NCI-H2081 (cell line): ENCODE results near the gene CCDC126.
A peak's percentile ranks its signal among the peaks of the same experiment; 100 is the strongest.
"Not testable (repeated sequence)": the region's sequence is repeated elsewhere in the genome, so short reads cannot be mapped to it uniquely, and the experiment has no call there.

ENCODE experiments used
- DNase-seq, 2 experiments: peaks; one replicate each; lab custom pipeline; 2025; lab: John Stamatoyannopoulos, UW

The CCDC126 gene

DNA sequence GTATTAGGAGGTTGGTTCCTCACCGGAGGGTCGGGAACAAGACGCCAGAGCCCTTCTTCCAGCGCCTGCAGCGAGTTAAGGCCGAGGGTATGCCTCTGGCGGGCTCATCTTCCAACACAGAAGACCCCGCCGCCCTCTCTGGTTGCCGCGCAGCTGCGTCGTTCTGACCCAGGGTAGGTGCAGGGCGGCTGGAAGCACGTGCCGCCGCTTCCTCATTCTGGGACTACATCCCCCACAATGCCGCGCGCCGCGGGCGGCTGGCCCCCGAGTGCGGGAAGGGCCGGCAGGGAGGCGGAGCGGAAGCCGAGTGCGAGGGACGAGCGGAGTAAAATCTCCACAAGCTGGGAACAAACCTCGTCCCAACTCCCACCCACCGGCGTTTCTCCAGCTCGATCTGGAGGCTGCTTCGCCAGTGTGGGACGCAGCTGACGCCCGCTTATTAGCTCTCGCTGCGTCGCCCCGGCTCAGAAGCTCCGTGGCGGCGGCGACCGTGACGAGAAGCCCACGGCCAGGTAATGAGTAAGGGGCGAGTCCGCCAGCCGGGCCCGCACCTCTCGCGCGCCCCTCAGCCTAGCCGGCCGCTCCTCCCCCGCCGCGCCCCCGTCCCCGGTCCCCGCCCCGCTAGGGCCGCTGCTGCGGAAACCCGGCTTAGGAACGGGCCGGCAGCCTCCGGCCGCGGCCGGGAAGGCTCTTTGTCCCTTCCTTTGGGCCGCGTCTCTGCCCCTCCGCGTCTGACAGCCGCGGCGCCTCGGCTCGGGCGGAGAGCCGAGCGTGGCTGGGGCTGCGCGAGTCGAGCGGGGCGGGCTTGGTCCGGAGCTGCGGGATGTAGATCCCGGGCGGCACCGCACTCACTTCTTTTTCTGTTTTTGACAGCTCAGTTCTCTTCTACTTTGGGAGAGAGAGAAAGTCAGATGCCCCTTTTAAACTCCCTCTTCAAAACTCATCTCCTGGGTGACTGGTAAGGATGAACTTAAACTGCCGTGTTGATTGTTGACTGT, at the start of gene CCDC126:
Gene CCDC126 (plus strand): TSS at position 289 of the 998 bp plus-strand sequence. CDS start 13,934 bp downstream, outside the sequence.
- peak; percentile 91 to 96 for DNase-seq

DNA sequence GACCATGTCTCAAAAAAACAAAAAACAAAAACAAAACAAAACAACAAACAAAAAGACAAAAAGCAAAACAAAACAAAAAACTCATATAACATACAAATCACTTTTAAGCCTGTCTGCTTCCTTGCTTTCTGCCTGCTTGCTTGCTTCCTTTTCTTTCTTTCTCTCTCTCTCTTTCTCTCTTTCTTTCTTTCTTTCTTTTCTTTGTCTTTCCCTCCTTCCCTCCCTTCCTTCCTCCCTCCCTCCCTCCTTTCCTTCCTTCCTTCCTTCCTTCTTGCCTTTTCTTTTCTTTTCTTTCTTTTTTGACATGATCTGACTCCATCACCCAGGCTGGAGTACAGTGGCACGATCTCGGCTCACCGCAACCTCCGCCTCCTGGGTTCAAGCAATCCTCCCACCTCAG, 49.5 kb upstream of the CCDC126 start:
- DNase-seq: no peak

DNA sequence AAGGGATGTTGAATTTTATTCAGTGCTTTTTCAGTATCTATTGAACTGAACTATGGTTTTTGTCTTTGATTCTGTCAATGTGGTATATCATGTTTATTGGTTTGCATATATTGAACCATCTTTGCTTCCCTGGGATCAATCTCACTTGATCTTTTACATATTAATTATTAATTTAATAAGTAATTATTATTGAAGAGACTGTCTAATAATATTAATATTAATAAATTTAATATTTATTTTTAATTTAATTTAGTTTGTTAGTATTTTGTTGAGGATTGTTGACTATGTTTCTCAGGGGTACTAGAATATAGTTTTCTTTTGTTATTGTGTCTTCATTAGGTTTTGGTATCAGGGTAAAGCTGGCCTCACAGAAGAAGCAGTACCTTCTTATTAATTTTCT, 38.9 kb upstream of the CCDC126 start:
- no peak for DNase-seq

- DNase-seq: peak; percentile 80 to 82
Observed at GRCh38 chr7:23570592-23571200, 26.5 kb upstream of the CCDC126 start.

DNA sequence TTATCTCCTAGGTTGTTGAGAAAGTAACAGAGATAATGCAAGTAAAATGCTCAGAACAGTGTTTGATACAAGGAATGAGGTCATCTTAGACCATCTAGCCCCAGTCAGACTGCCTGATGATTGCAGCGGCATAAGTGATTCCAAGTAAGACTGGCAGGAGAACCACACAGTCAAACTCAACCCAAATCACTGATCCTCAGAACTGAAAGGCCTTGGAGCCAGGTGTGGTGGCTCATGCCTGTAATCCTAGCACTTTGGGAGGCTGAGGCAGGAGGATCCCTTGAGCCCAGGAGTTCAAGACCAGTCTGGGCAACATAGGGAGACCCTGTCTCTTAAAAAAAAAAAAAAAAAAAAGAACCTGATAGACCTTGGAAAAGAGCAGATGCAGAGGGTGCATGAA, 15.2 kb upstream of the CCDC126 start:
- not testable (repeated sequence) for DNase-seq

- DNase-seq: not testable (repeated sequence)
Observed at GRCh38 chr7:23585304-23585703, 11.9 kb upstream of the CCDC126 start.

DNA sequence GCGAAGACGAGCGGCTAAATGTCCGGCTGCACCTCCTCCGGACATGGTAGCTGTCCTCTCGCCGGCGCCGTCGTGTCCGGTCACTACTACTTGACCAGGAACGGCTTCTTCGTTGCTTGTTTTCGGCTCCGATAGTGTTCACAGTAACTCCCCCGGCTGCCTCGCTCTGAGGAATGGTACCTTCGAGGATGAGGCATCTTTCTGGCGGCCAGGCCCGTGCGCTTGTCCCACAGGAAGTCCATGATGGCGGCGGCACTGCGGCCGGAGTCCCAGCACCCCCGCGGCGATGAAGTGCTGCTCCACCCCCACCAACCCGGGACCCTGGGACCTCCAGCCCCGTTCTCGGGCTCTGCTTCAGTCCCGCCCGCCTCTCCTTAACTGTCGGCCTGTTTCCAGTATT, 11.0 kb upstream of the CCDC126 start:
- DNase-seq: no peak

- DNase-seq: no peak
Observed at GRCh38 chr7:23590529-23590928, 6.7 kb upstream of the CCDC126 start.

- DNase-seq: no peak
Observed at GRCh38 chr7:23593706-23594105, 3.5 kb upstream of the CCDC126 start.

GRCh38 chr7:23594879-23595604, 2.1 kb upstream of the CCDC126 start:
- no peak for DNase-seq

- no peak for DNase-seq
Observed at GRCh38 chr7:23598296-23598695, 1.1 kb downstream of the CCDC126 start.

DNA sequence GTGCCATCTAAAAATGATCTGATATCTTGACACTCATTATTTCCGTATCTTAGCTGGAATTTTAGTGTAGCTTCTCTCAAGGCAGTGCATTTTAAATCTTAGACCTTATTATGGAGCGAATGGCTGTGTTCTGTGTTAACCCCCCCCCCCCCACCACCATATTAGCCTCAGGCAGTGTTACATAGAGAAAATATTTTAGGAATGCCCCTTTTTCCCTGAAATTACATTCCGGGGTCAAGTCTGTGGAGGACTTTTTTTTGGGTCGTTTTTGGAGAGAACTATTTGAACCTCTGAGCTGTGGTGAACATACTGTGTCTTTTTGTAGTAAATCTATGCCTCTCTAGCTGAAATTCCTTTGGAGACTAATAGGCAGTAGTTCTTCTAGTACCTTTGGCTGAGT, 3.1 kb downstream of the CCDC126 start:
- no peak for DNase-seq

DNA sequence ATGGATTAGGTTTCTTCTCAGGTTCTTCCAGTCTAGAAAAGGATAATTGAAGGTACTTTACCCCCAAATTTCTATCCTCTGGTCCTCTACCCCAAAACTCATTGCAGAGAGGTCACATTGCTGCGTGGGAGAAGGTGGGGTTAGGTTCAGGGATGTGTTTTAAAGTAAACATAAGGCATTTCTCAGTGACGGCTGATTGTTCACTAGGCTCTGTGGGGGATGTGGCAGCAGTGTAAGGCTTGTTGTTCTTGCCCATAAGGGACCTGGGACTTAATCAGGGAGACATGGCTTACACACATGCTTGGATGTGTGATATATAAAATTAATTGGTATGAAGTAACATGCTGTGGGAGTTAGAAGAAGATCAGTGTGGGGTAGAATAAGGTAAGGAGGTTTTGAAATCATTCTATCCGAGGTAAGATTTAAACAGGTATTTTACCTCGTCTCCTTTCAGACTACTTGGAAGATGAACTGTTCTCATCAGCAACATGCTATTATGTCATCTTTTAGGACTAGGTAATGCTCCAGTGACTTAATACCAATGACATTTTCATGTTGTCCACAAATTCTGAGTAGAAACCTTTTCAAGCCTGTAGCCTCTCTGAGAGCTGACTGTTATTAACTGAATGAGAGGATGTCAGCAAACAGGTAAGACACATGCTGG, 6.6 kb downstream of the CCDC126 start:
- DNase-seq: no peak

DNA sequence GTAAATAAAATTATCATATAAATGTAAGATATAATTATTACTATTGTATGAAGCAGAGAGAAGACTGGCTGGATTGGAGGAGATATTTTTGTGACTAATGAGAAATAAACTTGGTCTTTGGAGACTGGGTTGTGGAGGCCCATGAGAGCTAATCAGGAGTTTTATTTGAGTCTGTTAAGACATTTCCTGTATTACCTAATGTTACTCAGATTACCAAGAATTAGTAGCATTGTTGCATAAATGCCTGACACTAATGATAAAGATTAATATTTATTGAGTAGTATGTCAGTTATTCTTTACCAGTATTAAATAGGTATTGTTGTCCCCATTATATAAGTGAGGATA, 7.1 kb downstream of the CCDC126 start:
- no peak for DNase-seq

- no peak for DNase-seq
Observed at GRCh38 chr7:23607130-23607529, 9.9 kb downstream of the CCDC126 start.

DNA sequence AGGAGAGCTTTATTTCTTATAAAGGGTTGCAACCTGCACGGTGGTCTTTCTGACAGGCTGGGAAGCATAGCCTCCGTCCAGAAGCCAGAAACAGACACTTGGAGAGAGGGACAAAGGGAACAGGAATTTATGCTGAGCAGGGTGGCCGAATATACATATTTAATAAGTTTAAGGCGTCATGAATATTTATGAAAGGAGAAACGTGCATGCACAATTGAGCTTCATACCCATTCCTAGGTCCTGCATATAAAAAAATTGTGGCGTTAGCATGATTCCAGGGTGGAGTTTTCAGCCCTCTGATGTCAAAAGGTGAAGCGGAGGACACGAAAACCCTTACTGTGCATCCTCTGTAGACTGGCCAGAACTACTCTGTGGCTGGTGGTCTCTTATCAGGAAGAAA, 10.7 kb downstream of the CCDC126 start:
- no peak for DNase-seq

GRCh38 chr7:23615331-23615730, 18.1 kb downstream of the CCDC126 start:
- no peak for DNase-seq

GRCh38 chr7:23616593-23616992, 19.4 kb downstream of the CCDC126 start:
- DNase-seq: no peak

- no peak for DNase-seq
Observed at GRCh38 chr7:23617482-23617881, 20.3 kb downstream of the CCDC126 start.

DNA sequence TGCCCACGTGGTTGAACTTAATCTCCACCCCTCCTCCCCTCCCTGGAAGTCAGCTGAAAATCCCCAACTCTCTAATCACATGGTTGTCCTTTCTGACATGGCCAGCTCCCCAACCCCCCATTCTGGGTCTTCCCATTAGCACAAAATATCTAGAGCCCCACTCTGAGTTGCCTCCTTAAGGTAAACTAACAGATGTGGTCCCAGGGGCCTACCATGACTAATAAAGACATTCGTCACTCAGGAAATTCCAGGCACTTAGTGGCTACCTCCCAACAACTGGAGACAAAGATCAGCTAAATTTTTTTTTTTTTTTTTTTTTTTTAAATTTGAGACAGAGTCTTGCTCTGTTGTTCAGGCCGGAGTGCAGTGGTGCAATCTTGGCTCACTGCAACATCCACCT, 21.1 kb downstream of the CCDC126 start:
- no peak for DNase-seq

DNA sequence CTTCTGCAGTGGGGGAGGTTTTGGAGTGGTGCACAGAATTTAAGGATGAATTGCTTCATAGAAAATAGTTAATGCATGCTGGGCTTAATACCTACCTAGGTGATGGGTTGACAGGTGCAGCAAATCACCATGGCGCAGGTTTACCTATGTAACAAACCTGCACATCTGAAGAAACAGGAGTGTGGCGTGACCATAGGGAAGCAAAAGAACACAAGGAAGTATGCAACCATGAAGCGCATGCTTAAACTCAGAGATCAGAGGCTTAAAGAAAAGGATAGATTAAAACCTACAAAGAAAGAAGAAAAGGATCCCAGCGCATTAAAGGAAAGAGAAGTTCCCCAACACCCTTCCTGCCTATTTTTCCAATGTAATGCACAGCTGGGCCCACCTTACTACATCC, 22.0 kb downstream of the CCDC126 start:
- DNase-seq: no peak

GRCh38 chr7:23622506-23622925, 25.3 kb downstream of the CCDC126 start:
- no peak for DNase-seq
